SK-N-SH (cell line): Measurements from ENCODE around the gene RIN3. TPM values are rescaled to one million over a fixed set of nuclear protein-coding genes. Genes with fewer than 3 reads are reported as not detected.

ENCODE experiments used
- CTCF ChIA-PET: fragments of 300-600, 350-600 bp; formaldehyde crosslinking; extraction: SDS; loops from one replicate; lab custom pipeline; 2021; lab: Yijun Ruan, JAX
- POLR2A ChIA-PET: fragments of 350-600 bp; sonication (Branson Sonifier 250); formaldehyde crosslinking; extraction: SDS; loops from one replicate; lab custom pipeline; 2020; ENCODE audit warnings: antibody characterized with exemption, inconsistent platforms; lab: Yijun Ruan, JAX
- DNase-seq: peaks from one replicate; pipeline ENCODE4 v3.0.0; 2012
- H2AFZ ChIP-seq: fragments of 200-600 bp; sonication (generic); 2 replicates; pipeline ENCODE4 v1.8.1; 2016; ENCODE audit warnings: antibody characterized with exemption, mild to moderate bottlenecking, low read depth
- H3F3A ChIP-seq: fragments of 200-600 bp; sonication (generic); replicated peaks from 2 replicates; pipeline ENCODE3; 2016; ENCODE audit warnings: antibody characterized with exemption, mild to moderate bottlenecking; ENCODE audit not compliant: insufficient read depth
- H3K27ac ChIP-seq, 2 experiments: fragments of 200-500 bp in 1 of 2; fragments of 200-600 bp in 1 of 2; sonication (Bioruptor generic) in 1 of 2; sonication (generic), shearing (Covaris generic) in 1 of 2; 2 replicates each; pipeline versions ENCODE4 v1.5.1 to v1.6.1; 2014 to 2016; ENCODE audit warnings: low read depth in 2 of 2, inconsistent platforms in 1 of 2, low read length in 1 of 2, mild to moderate bottlenecking in 1 of 2, mixed read lengths in 1 of 2
- H3K27me3 ChIP-seq: fragments of 200-600 bp; sonication (generic), shearing (Covaris generic); 2 replicates; pipeline ENCODE4 v1.6.1; 2016; ENCODE audit warnings: mixed run types; ENCODE audit not compliant: insufficient read depth
- H3K36me3 ChIP-seq, 2 experiments: fragments of 200-500 bp in 1 of 2; fragments of 200-600 bp in 1 of 2; sonication (Bioruptor generic) in 1 of 2; sonication (generic) in 1 of 2; replicated peaks in 1 of 2; 2 replicates each; pipeline versions ENCODE3 to v1.5.1; 2014 to 2016; ENCODE audit warnings: low read length in 1 of 2, mild to moderate bottlenecking in 1 of 2; ENCODE audit not compliant: insufficient read depth in 2 of 2, control insufficient read depth in 1 of 2
- H3K4me1 ChIP-seq, 2 experiments: fragments of 200-500 bp in 1 of 2; fragments of 200-600 bp in 1 of 2; sonication (Bioruptor generic) in 1 of 2; sonication (generic), shearing (Covaris generic) in 1 of 2; 2 replicates each; pipeline versions ENCODE4 v1.5.1 to v1.6.1; 2014 to 2016; ENCODE audit warnings: low read depth in 1 of 2, low read length in 1 of 2, mixed run types in 1 of 2; ENCODE audit not compliant: insufficient read depth in 2 of 2, control insufficient read depth in 1 of 2
- H3K4me2 ChIP-seq: fragments of 200-600 bp; sonication (generic), shearing (Covaris generic); 2 replicates; pipeline ENCODE4 v1.6.1; 2017; ENCODE audit warnings: mixed run types
- H3K4me3 ChIP-seq, 2 experiments: fragments of 200-500 bp in 1 of 2; fragments of 200-600 bp in 1 of 2; sonication (Bioruptor generic) in 1 of 2; sonication (generic), shearing (Covaris generic) in 1 of 2; 2 replicates each; pipeline versions ENCODE4 v1.5.1 to v1.8.1; 2014 to 2016; ENCODE audit warnings: low read depth in 2 of 2, inconsistent platforms in 1 of 2, low read length in 1 of 2, mild to moderate bottlenecking in 1 of 2, mixed read lengths in 1 of 2, moderate library complexity in 1 of 2
- H3K79me2 ChIP-seq: fragments of 200-600 bp; sonication (generic); 2 replicates; pipeline ENCODE4 v1.8.1; 2017; ENCODE audit warnings: mild to moderate bottlenecking; ENCODE audit not compliant: insufficient read depth
- H3K9ac ChIP-seq: fragments of 200-600 bp; sonication (generic); 2 replicates; pipeline ENCODE4 v1.6.1; 2017; ENCODE audit warnings: mixed run types
- H3K9me2 ChIP-seq: fragments of 200-600 bp; sonication (generic); 2 replicates; pipeline ENCODE4 v1.6.1; 2017; ENCODE audit warnings: mixed run types
- H3K9me3 ChIP-seq: fragments of 200-600 bp; sonication (generic); 2 replicates; pipeline ENCODE4 v1.6.1; 2017; ENCODE audit warnings: mixed run types, mild to moderate bottlenecking, moderate library complexity
- H4K20me1 ChIP-seq: fragments of 200-600 bp; sonication (generic); 2 replicates; pipeline ENCODE4 v1.6.1; 2017; ENCODE audit warnings: mild to moderate bottlenecking, mixed run types; ENCODE audit not compliant: insufficient read depth
- CHD2 ChIP-seq: fragments of 150-350 bp; IDR thresholded peaks from 2 replicates; pipeline ENCODE4 v1.6.1; 2018; ENCODE audit warnings: low read length; ENCODE audit not compliant: partially characterized antibody
- ELF1 ChIP-seq: IDR thresholded peaks from 2 replicates; pipeline ENCODE4 v1.4.0; 2012
- RAD21 ChIP-seq: IDR thresholded peaks from 2 replicates; pipeline ENCODE4 v1.6.1; 2012; ENCODE audit warnings: mild to moderate bottlenecking, low read length
- RCOR1 ChIP-seq: fragments of 150-350 bp; IDR thresholded peaks from 2 replicates; pipeline ENCODE4 v1.6.1; 2017; ENCODE audit warnings: antibody characterized with exemption, low read length
- SIN3A ChIP-seq: IDR thresholded peaks from 2 replicates; pipeline ENCODE4 v1.6.1; 2012; ENCODE audit warnings: low read depth, mild to moderate bottlenecking, low read length, moderate library complexity, borderline replicate concordance
- TAF1 ChIP-seq: IDR thresholded peaks from 2 replicates; pipeline ENCODE4 v1.6.1; 2012; ENCODE audit warnings: low read depth, mild to moderate bottlenecking, low read length, moderate library complexity, borderline replicate concordance
- TEAD4 ChIP-seq: IDR thresholded peaks from 2 replicates; pipeline ENCODE4 v1.4.0; 2012; ENCODE audit warnings: mild to moderate bottlenecking, borderline replicate concordance; ENCODE audit not compliant: insufficient read depth
- WGBS: methylation state at CpG from one replicate; pipeline ENCODE4 v1.1.6; 2017; ENCODE audit warnings: low lambda C conversion rate; 5-methylcytosine and 5-hydroxymethylcytosine counted together
- polyA plus RNA-seq, 3 experiments: library from polyadenylated mRNA; depleted of rRNA; stranded (reverse); fragments of >200 nt; gene quantifications; 2 replicates each; pipeline ENCODE4 v1.2.3, GENCODE V29; 2012
- TF ChIP-seq, protein P1 (sequence below): IDR thresholded peaks from 2 replicates; pipeline ENCODE4 v1.4.0; 2012; ENCODE audit warnings: low read depth, borderline replicate concordance
- TF ChIP-seq, protein P2 (sequence below): fragments of 150-350 bp; IDR thresholded peaks from 2 replicates; pipeline ENCODE4 v1.6.1; 2017; ENCODE audit warnings: antibody characterized with exemption, low read length, low read depth, borderline replicate concordance
- TF ChIP-seq, protein P3 (sequence below): IDR thresholded peaks from 2 replicates; pipeline ENCODE4; 2012
- TF ChIP-seq, protein P4 (sequence below): IDR thresholded peaks from 2 replicates; pipeline ENCODE4 v1.6.1; 2012; ENCODE audit warnings: mild to moderate bottlenecking, low read depth, low read length, moderate library complexity

RIN3 gene
- polyA plus RNA-seq, 1 of the 3 experiments (the other 2 are of a cell fraction) = 12.4 TPM

DNA sequence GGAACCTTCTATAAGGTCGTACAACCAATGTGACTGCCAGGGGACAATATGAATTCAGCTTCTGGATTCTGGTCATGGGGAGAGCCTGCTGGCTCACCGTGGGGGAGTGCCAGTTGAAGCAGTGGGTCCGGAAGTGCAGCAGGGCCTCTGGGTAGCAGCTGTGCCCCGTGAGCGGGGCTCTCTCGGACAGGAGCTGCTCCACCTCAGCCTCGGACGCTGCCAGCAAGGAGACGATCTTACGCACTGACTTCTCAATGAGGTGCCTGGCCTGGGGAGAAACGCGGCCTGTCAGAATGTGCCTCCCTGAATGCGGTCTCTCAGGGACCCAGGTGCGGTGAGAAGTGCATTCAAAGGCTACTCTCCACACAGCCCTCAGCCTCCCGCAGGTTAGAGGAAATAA is 192.8 kb downstream of the RIN3 start:
- no peak overlapping the region for H3K9ac ChIP-seq
- TF ChIP-seq CHD2 (no peak), RAD21 (no peak), TAF1 (no peak), ELF1 (no peak), RCOR1 (no peak), SIN3A (no peak), TEAD4 (no peak)
- TF ChIP-seq, protein P1, sequence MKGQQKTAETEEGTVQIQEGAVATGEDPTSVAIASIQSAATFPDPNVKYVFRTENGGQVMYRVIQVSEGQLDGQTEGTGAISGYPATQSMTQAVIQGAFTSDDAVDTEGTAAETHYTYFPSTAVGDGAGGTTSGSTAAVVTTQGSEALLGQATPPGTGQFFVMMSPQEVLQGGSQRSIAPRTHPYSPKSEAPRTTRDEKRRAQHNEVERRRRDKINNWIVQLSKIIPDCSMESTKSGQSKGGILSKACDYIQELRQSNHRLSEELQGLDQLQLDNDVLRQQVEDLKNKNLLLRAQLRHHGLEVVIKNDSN = no peak
- TF ChIP-seq, protein P2, sequence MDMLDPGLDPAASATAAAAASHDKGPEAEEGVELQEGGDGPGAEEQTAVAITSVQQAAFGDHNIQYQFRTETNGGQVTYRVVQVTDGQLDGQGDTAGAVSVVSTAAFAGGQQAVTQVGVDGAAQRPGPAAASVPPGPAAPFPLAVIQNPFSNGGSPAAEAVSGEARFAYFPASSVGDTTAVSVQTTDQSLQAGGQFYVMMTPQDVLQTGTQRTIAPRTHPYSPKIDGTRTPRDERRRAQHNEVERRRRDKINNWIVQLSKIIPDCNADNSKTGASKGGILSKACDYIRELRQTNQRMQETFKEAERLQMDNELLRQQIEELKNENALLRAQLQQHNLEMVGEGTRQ = no peak
- TF ChIP-seq, protein P3, sequence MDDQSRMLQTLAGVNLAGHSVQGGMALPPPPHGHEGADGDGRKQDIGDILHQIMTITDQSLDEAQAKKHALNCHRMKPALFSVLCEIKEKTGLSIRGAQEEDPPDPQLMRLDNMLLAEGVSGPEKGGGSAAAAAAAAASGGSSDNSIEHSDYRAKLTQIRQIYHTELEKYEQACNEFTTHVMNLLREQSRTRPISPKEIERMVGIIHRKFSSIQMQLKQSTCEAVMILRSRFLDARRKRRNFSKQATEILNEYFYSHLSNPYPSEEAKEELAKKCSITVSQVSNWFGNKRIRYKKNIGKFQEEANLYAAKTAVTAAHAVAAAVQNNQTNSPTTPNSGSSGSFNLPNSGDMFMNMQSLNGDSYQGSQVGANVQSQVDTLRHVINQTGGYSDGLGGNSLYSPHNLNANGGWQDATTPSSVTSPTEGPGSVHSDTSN = no peak
- TF ChIP-seq, protein P4, sequence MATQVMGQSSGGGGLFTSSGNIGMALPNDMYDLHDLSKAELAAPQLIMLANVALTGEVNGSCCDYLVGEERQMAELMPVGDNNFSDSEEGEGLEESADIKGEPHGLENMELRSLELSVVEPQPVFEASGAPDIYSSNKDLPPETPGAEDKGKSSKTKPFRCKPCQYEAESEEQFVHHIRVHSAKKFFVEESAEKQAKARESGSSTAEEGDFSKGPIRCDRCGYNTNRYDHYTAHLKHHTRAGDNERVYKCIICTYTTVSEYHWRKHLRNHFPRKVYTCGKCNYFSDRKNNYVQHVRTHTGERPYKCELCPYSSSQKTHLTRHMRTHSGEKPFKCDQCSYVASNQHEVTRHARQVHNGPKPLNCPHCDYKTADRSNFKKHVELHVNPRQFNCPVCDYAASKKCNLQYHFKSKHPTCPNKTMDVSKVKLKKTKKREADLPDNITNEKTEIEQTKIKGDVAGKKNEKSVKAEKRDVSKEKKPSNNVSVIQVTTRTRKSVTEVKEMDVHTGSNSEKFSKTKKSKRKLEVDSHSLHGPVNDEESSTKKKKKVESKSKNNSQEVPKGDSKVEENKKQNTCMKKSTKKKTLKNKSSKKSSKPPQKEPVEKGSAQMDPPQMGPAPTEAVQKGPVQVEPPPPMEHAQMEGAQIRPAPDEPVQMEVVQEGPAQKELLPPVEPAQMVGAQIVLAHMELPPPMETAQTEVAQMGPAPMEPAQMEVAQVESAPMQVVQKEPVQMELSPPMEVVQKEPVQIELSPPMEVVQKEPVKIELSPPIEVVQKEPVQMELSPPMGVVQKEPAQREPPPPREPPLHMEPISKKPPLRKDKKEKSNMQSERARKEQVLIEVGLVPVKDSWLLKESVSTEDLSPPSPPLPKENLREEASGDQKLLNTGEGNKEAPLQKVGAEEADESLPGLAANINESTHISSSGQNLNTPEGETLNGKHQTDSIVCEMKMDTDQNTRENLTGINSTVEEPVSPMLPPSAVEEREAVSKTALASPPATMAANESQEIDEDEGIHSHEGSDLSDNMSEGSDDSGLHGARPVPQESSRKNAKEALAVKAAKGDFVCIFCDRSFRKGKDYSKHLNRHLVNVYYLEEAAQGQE = no peak
- TF ChIP-seq, all 33 proteins: peak for 0
- Histone ChIP-seq H3K4me2 (no peak overlapping the region), H3K27ac (no peak overlapping the region), H2AFZ (no peak overlapping the region), H3K4me3 (no peak overlapping the region), H3K9me2 (no peaks in the 10 kb centered on the region), H3K9me3 (no peaks in the 10 kb centered on the region), H3K27me3 (no peaks in the 10 kb centered on the region), H3F3A (peaks cover 5% of the 10 kb centered on the region), H3K36me3 (peaks cover 0 to 6% of the 10 kb centered on the region in 2 experiments), H4K20me1 (no peaks in the 10 kb centered on the region), H3K4me1 (0 out of 4 replicates have a peak, but pooled peaks cover 0 to 8% of the 10 kb centered on the region in 2 experiments), H3K79me2 (no peaks in the 10 kb centered on the region)
- 96% methylated on average over 12 of the region's 15 CpGs for WGBS
- POLR2A ChIA-PET = no interaction called here
- no peak for DNase-seq
- CTCF ChIA-PET = no interaction called here
